Heart left ventricle (tissue), 16 donors: ENCODE results near the gene ID3. TPM values are rescaled to one million over a fixed set of nuclear protein-coding genes. Genes with fewer than 3 reads are reported as not detected.
"Not testable (repeated sequence)": the region's sequence is repeated elsewhere in the genome, so short reads cannot be mapped to it uniquely, and the experiment has no call there.

Experiments used
- ATAC-seq, 4 donors: fragments of 200-7000 bp; cut with Tn5 transposase; one replicate each; pipeline ENCODE4 v1.9.1; 2020 to 2022; ENCODE audit warnings: moderate library complexity in 4 of 4, mild to moderate bottlenecking in 3 of 4, moderate number of reproducible peaks in 1 of 4
- DNase-seq, 5 donors: peaks; one replicate each; pipeline ENCODE4 v3.0.0-alpha.2; 2020
- H3K27ac ChIP-seq, 12 donors: fragments of 200-600 bp; sonication (generic) in 4 of 12; one replicate each; pipeline versions ENCODE4 v1.5.0 to v1.8.0; 2016 to 2022; ENCODE audit warnings: mild to moderate bottlenecking in 2 of 12
- H3K27me3 ChIP-seq, 9 donors: fragments of 200-600 bp; sonication (generic) in 2 of 9; one replicate each; pipeline versions ENCODE4 v1.5.1 to v1.8.0; 2016 to 2022; ENCODE audit warnings: mild to moderate bottlenecking in 3 of 9
- H3K36me3 ChIP-seq, 9 donors: fragments of 200-600 bp; sonication (generic) in 2 of 9; one replicate each; pipeline versions ENCODE4 v1.5.0 to v1.8.0; 2018 to 2022; ENCODE audit warnings: mild to moderate bottlenecking in 2 of 9
- H3K4me1 ChIP-seq, 12 donors: fragments of 200-600 bp; sonication (generic) in 4 of 12; one replicate each; pipeline versions ENCODE4 v1.5.0 to v1.8.0; 2016 to 2022; ENCODE audit warnings: mild to moderate bottlenecking in 3 of 12
- H3K4me3 ChIP-seq, 12 donors: fragments of 200-600 bp; sonication (generic) in 4 of 12; one replicate each; pipeline versions ENCODE4 v1.5.0 to v1.8.0; 2017 to 2022; ENCODE audit warnings: mild to moderate bottlenecking in 9 of 12, moderate library complexity in 4 of 12
- H3K9me3 ChIP-seq, 12 donors: fragments of 200-600 bp; sonication (generic) in 4 of 12; one replicate each; pipeline versions ENCODE4 v1.5.0 to v1.8.0; 2016 to 2022; ENCODE audit warnings: mild to moderate bottlenecking in 1 of 12
- POLR2A ChIP-seq, 2 donors: fragments of 450-650 bp; IDR thresholded peaks; one replicate each; pipeline ENCODE4 v1.6.1; 2017; ENCODE audit warnings: antibody characterized with exemption in 2 of 2, mild to moderate bottlenecking in 2 of 2, moderate library complexity in 2 of 2
- WGBS, 4 donors: extraction: QIAGEN DNeasy Blood & Tissue Kit in 2 of 4; methylation state at CpG; one replicate each; pipeline versions ENCODE4 v1.1.5 to v1.1.7; 2013 to 2018; 5-methylcytosine and 5-hydroxymethylcytosine counted together
- intact Hi-C, 10 donors: fragments of 100-400 bp; cut with DNase I; formaldehyde crosslinking; loops; one replicate each; pipeline versions ENCODE4 v1.11.1 to v1.14.2; 2022
- polyA plus RNA-seq, 2 donors: library from polyadenylated mRNA; stranded (reverse); fragments of 200-250 nt; gene quantifications; one replicate each; pipeline ENCODE4 v1.2.3, GENCODE V29; 2013
- total RNA-seq, 9 donors: library from RNA; depleted of rRNA in 2 of 9; stranded (reverse); fragments of >200 nt in 2 of 9; fragmentation: NEBNext Ultra II Directional in 3 of 9; extraction: Animal tissue kit (Norgen Biotek cat#: 25700) in 3 of 9; gene quantifications; one replicate each; pipeline versions ENCODE4 v1.1.0 to v1.2.4, GENCODE V29; 2016 to 2023
- TF ChIP-seq, protein P1 (sequence below), 12 donors: fragments of 200-600 bp; sonication (generic) in 4 of 12; IDR thresholded peaks; one replicate each; pipeline versions ENCODE4 v1.5.0 to v1.8.0; 2018 to 2022; ENCODE audit warnings: antibody characterized with exemption in 12 of 12, mild to moderate bottlenecking in 5 of 12
- donor health status: ischemic (EF 13 %, LVEDD 7.1; RV severe dilation, severe dysfunction).
- donor health status: healthy with polysubstance abuse.
- donor health status: DM: no; HTN: yes; CAD: no.
- donor health status: DM: no; HTN: no; CAD: no.
- donor health status: ischemic (EF 25% LVEDD 6.9; RV normal size, moderate dysfunction).
- donor health status: ischemic (EF 25% LVEDD 5.7; RV mildly dilated, moderate dysfunction).
- donor health status: healthy.
- donor health status: DM: yes; HTN: yes; CAD: no.
- donor health status: ischemic (EF 35%, LVEDD 5.7; RV mildly dilated, moderate dysfunction).
- donor health status: nonischemic (EF 11% LVEDD 7.7; RV severe dilation, severe dysfunction).
- donor health status: DM: yes; HTN: yes; CAD: no.
- donor health status: PGD.
- donor health status: ischemic (EF 29% LVEDD 5.4; RV normal size, mild dysfunction).
- donor health status: nonischemic (EF 23%, LVEDD 6.1; RV moderate dilation, normal function).

The ID3 gene
- total and polyA plus RNA-seq, 11 donors = 55.3 to 185 (median 91.0) TPM

DNA sequence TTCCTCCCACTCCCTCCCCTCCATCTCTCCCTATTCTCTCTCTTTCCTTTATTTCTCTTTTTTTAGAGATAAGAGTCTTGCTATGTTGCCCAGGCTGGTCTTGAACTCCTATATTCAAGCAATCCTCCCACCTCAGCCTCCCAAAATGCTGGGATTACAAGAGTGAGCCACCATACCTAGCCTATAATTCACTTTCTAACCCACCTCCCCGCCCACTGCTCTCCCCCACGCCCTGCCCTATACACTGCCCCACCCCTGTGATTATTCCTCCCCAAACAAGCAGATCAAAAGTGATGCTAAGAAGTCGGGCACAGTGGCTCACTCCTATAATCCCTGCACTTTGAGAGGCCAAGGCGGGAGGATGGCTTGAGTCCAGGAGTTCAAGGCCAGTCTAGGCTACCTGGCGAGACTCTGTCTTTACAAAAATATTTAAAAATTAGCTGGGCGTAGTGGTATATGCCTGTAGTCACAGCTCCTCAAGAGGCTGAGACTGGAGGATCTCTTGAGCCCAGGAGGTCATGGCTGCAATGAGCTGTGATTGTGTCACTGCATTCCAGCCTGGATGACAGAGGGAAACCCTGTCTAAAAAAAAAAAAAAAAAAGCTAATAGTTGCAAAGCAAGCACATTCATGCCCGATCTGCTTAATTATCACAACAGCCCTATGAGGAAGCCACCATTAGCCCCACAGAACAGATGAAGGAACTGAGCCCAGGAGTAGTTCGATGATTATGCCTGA is 15.4 kb downstream of the ID3 start:
- H3K27me3 ChIP-seq = no peaks in the 10 kb centered on the region
- no peak overlapping the region for H3K4me3 ChIP-seq
- intact Hi-C loops = loop anchor here in 8 of 10 donors (1.0 kb wide), 2 partner anchors 93 to 94 kb away; no protein-coding TSS in a partner anchor
- 85 to 87% (median 86%) methylated on average over 8 of the region's 8 CpGs for WGBS, 4 donors
- peaks cover 2 to 38% (median 17%) of the 10 kb centered on the region in 12 donors for H3K4me1 ChIP-seq
- no peak for TF ChIP-seq POLR2A (IDR thresholded peaks at IDR 0.05)
- TF ChIP-seq, protein P1, sequence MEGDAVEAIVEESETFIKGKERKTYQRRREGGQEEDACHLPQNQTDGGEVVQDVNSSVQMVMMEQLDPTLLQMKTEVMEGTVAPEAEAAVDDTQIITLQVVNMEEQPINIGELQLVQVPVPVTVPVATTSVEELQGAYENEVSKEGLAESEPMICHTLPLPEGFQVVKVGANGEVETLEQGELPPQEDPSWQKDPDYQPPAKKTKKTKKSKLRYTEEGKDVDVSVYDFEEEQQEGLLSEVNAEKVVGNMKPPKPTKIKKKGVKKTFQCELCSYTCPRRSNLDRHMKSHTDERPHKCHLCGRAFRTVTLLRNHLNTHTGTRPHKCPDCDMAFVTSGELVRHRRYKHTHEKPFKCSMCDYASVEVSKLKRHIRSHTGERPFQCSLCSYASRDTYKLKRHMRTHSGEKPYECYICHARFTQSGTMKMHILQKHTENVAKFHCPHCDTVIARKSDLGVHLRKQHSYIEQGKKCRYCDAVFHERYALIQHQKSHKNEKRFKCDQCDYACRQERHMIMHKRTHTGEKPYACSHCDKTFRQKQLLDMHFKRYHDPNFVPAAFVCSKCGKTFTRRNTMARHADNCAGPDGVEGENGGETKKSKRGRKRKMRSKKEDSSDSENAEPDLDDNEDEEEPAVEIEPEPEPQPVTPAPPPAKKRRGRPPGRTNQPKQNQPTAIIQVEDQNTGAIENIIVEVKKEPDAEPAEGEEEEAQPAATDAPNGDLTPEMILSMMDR (IDR thresholded peaks at IDR 0.05) = no peak
- no peak for DNase-seq
- no peaks in the 10 kb centered on the region for H3K9me3 ChIP-seq
- no peak overlapping the region for H3K27ac ChIP-seq
- ATAC-seq = no peak
- no peaks in the 10 kb centered on the region for H3K36me3 ChIP-seq

DNA sequence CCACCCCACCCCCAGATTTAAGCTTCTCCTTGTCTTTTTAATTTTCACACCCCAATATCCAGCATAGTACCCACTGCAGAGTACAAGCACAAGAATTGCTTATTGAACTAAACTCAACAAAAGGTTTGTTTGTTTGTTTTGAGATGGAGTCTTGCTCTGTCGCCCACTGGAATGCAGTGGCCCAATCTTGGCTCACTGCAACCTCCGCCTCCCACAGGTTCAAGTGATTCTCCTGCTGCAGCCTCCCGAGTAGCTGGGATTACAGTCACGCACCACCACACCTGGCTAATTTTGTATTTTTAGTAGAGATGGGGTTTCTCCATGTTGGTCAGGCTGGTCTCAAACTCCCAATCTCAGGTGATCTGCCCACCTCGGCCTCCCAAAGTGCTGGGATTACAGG is 16.4 kb downstream of the ID3 start:
- H3K9me3 ChIP-seq, intact Hi-C loops, H3K36me3 ChIP-seq, DNase-seq, H3K27ac ChIP-seq, ATAC-seq, H3K4me3 ChIP-seq, H3K27me3 ChIP-seq: not testable (repeated sequence)
- H3K4me1 ChIP-seq = peaks cover 0 to 29% (median 13%) of the 10 kb centered on the region in 12 donors
- 85 to 91% (median 90%) methylated on average over 5 of the region's 5 CpGs for WGBS, 4 donors

DNA sequence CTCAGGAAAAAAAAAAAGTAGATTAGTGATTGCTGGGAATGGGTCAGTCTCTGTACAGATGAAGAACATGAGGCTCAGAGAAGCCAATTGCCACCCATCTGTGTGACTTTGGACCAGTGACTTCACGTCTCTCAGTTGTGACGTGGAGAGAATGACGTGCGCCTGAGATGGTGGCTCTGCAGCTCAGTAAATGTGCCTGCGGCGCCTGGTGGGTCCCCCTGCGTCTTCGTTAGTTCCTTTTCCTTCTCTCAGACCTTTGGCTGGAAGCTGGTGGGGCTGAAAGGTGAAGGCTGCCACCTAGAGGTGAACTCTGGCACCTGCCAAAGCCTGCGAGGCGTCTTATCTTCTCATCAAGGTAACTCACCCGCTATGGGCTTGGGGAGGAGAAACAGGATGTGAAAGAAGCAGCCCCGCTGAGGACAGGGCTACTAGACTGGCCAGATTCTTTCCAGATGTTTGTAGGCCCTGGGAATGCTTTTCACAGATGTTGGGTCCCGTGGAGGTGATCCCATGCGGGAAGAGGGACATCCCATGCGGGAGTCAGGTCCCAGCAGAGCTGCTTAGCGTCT is 19.5 kb downstream of the ID3 start:
- H3K4me1 ChIP-seq = peaks cover 0 to 13% (median 9%) of the 10 kb centered on the region in 12 donors
- WGBS, 4 donors = 2 to 5% (median 3%) methylated on average over 16 of the region's 16 CpGs
- peak; percentile 79 to 89 (median 82) for DNase-seq
- no peaks in the 10 kb centered on the region for H3K27me3 ChIP-seq
- TF ChIP-seq, protein P1 (IDR thresholded peaks at IDR 0.05) = peak; percentile 89 to 96 (median 92)
- TF ChIP-seq POLR2A (IDR thresholded peaks at IDR 0.05) = no peak
- peak; percentile 45 to 92 (median 90) for ATAC-seq
- H3K4me3 ChIP-seq = peak overlapping the region in 5 of 12 donors; percentile 2 to 29 (median 15)
- H3K27ac ChIP-seq = peak overlapping the region in 2 of 12 donors; percentile 3 to 21
- no peaks in the 10 kb centered on the region for H3K36me3 ChIP-seq
- intact Hi-C loops = loop anchor here in 8 of 10 donors (1.0 to 10.0 kb wide), 6 partner anchors 41 to 322 kb away; partner anchors contain the start of genes HNRNPR (in 1 of the 8) and HTR1D (in 1 of the 8)
- H3K9me3 ChIP-seq = no peaks in the 10 kb centered on the region

DNA sequence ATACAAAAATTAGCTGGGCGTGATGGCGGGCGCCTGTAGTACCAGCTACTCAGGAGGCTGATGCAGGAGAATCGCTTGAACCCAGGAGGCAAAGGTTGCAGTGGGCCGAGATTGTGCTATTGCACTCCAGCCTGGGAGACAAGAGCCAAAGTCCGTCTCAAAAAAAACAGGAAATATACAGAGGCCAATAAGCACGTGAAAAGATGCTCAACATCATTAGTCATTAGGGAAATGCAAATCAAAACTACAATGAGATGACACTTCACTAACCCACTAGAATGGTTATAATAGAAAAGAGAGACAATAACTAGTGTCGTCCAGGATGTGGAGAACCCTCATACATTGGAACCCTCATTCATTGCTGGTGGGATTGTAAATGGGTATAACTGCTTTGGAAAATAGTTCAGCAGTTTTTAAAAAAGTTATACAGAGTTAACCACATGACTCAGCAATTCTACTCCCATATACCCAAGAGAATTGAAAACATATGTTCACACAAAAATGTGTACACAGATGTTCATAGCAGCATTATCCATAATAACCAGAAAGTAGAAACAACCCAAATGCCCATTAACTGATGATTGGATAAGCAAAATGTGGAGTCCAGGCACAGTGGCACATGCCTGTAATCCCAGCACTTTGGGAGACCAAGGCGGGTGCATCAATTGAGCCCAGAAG is 21.9 kb downstream of the ID3 start:
- Histone ChIP-seq H3K4me1 (peaks cover 0 to 29% (median 8%) of the 10 kb centered on the region in 12 donors), H3K4me3 (no peak overlapping the region), H3K36me3 (no peaks in the 10 kb centered on the region), H3K27me3 (no peaks in the 10 kb centered on the region), H3K27ac (no peak overlapping the region), H3K9me3 (no peaks in the 10 kb centered on the region)
- ATAC-seq (no peak), DNase-seq (no peak)
- TF ChIP-seq POLR2A (IDR thresholded peaks at IDR 0.05) = no peak
- TF ChIP-seq, protein P1 (IDR thresholded peaks at IDR 0.05) = no peak
- WGBS, 4 donors = 65 to 82% (median 73%) methylated on average over 9 of the region's 9 CpGs
- intact Hi-C loops = loop anchor here in 1 of 10 donors (5.0 to 10.0 kb wide), 3 partner anchors 193 to 320 kb away; partner anchors contain the start of genes HNRNPR and HTR1D
